Tibial nerve (tissue), 4 donors: ENCODE data around the gene CPT1B.

Source experiments
- CTCF ChIP-seq, 5 experiments: fragments of 200-600 bp in 3 of 5; fragments of 450-650 bp in 2 of 5; sonication (generic) in 3 of 5; IDR thresholded peaks; one replicate each; pipeline ENCODE4 v1.5.1; 2016 to 2019; ENCODE audit warnings: antibody characterized with exemption in 5 of 5, mild to moderate bottlenecking in 3 of 5, moderate library complexity in 2 of 5
- EP300 ChIP-seq, 2 donors: sonication (generic); formaldehyde crosslinking; IDR thresholded peaks; one replicate each; pipeline ENCODE4 v1.6.1; 2017; ENCODE audit warnings: antibody characterized with exemption in 2 of 2, mild to moderate bottlenecking in 1 of 2
- POLR2A ChIP-seq, 2 donors: fragments of 450-650 bp; IDR thresholded peaks; one replicate each; pipeline ENCODE4 v1.6.1; 2017; ENCODE audit warnings: antibody characterized with exemption in 2 of 2, mild to moderate bottlenecking in 2 of 2, moderate library complexity in 2 of 2

GRCh38 chr22:50601669-50602337 is 23.6 kb upstream of the CPT1B start:
- TF ChIP-seq CTCF (IDR thresholded peaks at IDR 0.05) (no peak), POLR2A (IDR thresholded peaks at IDR 0.05) (no peak), EP300 (IDR thresholded peaks at IDR 0.05) (no peak)
